ENCODE results near the gene ZNF580. TPM values are rescaled to one million over a fixed set of nuclear protein-coding genes. Genes with fewer than 3 reads are reported as not detected.

The ZNF580 gene
- total RNA-seq, 1 donor from 2014 or later, result 10.8 TPM

GRCh38 chr19:55661826-55662225 lies 21.0 kb downstream of the ZNF580 start:
- H3K4me3 ChIP-seq (ENCODE audit: low read depth, low read length), result no peak overlapping the region
- DNase-seq (ENCODE audit: low read depth), result no peak
- no peak for TF ChIP-seq CTCF (conservative IDR thresholded peaks at IDR 0.05; ENCODE audit: low read depth, low read length)

GRCh38 chr19:55663846-55664536 lies 23.2 kb downstream of the ZNF580 start:
- no peak for DNase-seq (ENCODE audit: low read depth)
- TF ChIP-seq CTCF (conservative IDR thresholded peaks at IDR 0.05; ENCODE audit: low read depth, low read length), result no peak
- H3K4me3 ChIP-seq (ENCODE audit: low read depth, low read length), result no peak overlapping the region

- DNase-seq (ENCODE audit: low read depth), result no peak
- no peak for TF ChIP-seq CTCF (conservative IDR thresholded peaks at IDR 0.05; ENCODE audit: low read depth, low read length)
- no peak overlapping the region for H3K4me3 ChIP-seq (ENCODE audit: low read depth, low read length)
Observed at GRCh38 chr19:55666343-55667005, 25.7 kb downstream of the ZNF580 start.

GRCh38 chr19:55667006-55667381 lies 26.2 kb downstream of the ZNF580 start:
- no peak overlapping the region for H3K4me3 ChIP-seq (ENCODE audit: low read depth, low read length)
- TF ChIP-seq CTCF (conservative IDR thresholded peaks at IDR 0.05; ENCODE audit: low read depth, low read length), result no peak
- DNase-seq (ENCODE audit: low read depth), result no peak

GRCh38 chr19:55667511-55667910 lies 26.7 kb downstream of the ZNF580 start:
- no peak overlapping the region for H3K4me3 ChIP-seq (ENCODE audit: low read depth, low read length)
- no peak for TF ChIP-seq CTCF (conservative IDR thresholded peaks at IDR 0.05; ENCODE audit: low read depth, low read length)

GRCh38 chr19:55667958-55668357 lies 27.2 kb downstream of the ZNF580 start:
- no peak for TF ChIP-seq CTCF (conservative IDR thresholded peaks at IDR 0.05; ENCODE audit: low read depth, low read length)
- DNase-seq (ENCODE audit: low read depth), result no peak
- H3K4me3 ChIP-seq (ENCODE audit: low read depth, low read length), result no peak overlapping the region

More at GRCh38 chr19:55667511-55667910, 26.7 kb downstream of the ZNF580 start:
- no peak for DNase-seq (ENCODE audit: low read depth)
